GM21825 (cell line): ENCODE data around the gene CAPN10.
A peak's percentile ranks its signal among the peaks of the same experiment; 100 is the strongest.
"Not testable (repeated sequence)": the region's sequence is repeated elsewhere in the genome, so short reads cannot be mapped to it uniquely, and the experiment has no call there.

Source experiments
- ATAC-seq: cut with Tn5 transposase; IDR thresholded peaks from one replicate; pipeline ENCODE4 v1.9.1; 2021; ENCODE audit warnings: mild to moderate bottlenecking, moderate library complexity; ENCODE audit not compliant: unreplicated experiment

The CAPN10 gene, protein sequence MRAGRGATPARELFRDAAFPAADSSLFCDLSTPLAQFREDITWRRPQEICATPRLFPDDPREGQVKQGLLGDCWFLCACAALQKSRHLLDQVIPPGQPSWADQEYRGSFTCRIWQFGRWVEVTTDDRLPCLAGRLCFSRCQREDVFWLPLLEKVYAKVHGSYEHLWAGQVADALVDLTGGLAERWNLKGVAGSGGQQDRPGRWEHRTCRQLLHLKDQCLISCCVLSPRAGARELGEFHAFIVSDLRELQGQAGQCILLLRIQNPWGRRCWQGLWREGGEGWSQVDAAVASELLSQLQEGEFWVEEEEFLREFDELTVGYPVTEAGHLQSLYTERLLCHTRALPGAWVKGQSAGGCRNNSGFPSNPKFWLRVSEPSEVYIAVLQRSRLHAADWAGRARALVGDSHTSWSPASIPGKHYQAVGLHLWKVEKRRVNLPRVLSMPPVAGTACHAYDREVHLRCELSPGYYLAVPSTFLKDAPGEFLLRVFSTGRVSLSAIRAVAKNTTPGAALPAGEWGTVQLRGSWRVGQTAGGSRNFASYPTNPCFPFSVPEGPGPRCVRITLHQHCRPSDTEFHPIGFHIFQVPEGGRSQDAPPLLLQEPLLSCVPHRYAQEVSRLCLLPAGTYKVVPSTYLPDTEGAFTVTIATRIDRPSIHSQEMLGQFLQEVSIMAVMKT

DNA sequence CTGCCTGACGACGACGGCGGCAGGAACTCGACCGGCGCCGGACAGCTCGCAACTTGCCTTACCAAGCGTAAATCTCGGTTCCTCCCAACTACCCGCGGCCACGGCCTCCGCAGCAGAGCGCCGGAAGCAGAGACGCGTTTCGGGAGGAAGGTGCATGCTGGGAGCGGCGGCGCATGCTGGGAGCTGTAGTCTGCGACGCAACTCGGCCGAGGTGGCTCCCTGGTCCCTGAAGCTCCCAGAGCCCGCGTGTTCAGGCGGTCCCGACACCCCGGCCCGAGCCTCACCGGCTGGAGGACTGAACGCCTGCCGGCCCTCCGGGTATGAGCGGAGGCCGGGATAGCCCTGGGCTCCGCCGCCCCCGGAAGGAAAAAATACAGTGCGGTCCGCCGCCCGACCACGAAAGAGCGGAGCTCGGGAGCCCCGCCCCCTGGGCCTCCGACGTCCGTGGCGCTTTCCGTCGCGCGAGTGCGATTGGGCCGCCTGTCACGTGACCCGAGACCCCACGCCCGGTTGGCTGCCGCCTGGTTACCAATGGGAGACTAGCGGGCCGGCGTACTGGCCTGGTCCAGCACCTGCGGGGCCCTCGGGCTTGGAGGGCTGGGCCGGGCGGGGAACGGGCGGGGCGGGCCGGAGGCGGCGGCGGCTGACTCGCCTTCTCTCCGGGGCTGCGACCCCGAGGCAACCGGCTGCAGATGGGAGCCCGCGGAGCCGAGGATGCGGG, at the start of gene CAPN10:
Gene CAPN10 (plus strand): TSS at position 537 of the 721 bp plus-strand sequence. CDS start 178 bp downstream, at position 715.
- peak; percentile 51 for ATAC-seq

DNA sequence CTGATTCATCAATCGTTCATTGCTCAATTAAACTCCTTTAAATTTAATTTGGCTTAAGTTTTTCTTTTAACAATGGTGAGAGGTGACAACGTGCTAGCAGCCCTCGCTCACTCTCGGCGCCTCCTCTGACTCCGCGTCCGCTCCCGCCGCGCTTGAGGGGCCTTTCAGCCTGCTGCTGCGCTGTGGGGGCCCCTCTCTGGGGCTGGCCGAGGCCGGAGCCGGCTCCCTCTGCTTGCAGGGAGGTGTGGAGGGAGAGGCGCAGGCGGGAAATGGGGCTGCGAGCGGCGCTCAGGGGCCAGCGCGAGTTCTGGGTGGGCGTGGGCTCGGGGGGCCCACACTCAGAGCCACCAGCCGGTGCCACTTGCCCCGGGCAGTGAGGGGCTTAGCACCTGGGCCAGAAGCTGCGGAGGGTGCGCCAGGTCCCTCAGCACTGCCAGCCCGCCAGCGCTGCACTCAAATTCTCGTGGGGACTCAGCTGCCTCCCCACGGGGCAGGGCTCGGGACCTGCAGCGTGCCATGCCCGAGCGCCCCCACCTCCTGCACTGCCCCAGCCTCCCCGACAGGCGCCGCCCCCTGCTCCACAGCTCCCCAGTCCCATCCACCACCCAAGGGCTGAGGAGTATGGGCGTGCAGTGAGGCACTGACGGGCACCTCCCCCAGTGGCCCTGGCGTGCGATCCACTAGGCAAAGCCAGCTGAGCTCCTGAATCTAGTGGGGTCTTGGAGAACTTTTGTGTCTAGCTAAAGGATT, 48.3 kb upstream of the CAPN10 start:
- no peak for ATAC-seq

DNA sequence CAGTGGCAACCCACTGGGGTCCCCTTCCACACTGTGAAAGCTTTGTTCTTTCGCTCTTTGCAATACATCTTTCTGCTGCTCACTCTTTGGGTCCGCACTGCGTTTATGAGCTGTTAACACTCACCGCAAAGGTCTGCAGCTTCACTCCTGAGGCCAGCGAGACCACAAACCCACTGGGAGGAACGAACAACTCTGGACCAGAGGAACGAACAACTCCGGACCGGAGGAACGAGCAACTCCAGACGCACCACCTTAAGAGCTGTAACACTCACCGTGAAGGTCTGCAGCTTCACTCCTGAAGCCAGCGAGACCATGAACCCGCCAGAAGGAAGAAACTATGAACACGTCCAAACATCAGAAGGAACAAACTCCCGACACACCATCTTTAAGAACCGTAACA, 47.4 kb upstream of the CAPN10 start:
- not testable (repeated sequence) for ATAC-seq

DNA sequence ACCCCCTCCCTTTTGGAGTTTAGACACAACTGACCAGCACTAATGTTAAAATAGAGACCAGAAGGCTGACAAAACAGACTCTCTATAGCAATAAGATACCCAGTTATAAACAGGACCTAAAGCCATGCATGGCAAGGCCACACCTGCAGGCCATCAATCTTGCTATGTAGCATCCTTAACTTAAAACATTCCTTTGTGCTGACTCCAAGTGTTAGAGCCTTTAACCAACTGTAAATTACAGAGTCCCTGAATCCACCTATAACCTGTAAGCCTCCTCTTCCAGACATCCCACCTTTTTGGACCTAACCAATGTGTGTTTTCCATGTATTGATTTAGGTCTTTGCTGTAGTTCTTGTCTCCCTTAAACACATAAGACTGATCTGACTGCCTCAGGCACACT, 46.6 kb upstream of the CAPN10 start:
- no peak for ATAC-seq

DNA sequence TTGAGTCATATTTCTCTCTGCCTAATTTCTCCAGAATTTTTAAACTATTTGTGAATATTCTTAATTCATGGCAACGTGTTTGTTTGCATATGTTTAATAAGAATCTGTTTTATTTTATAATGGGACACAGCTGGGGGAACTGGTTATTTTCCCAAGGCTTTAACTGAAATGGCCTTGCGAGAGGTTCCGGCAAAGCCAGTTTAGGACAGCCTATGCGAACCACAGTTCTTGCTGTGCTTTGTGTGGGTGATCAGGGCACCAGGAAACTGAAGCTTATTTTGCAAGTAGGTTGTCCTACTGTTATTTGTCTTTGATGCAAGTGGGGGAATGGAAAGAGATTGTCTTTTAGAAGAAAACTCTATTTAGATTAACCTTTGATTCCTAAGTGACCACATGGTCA, 35.2 kb upstream of the CAPN10 start:
- ATAC-seq = no peak

DNA sequence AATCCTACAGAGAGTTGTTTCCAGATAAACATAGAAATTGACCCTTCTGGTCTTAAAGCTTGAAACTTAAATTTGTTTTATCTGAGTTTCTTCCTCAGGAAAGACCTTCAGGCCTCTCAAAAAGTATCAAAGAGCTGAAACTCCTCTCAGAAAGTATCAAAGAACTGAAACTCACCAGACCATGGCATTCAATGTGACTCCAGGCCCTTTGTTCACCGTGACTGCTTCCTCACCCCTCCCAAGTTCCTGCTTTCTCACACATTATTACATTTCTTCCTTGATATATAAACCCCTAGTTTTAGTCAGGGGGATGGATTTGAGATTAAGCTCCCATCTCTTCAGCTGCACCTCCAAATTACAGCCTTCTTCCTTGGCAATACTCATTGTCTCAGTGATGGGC, 34.7 kb upstream of the CAPN10 start:
- no peak for ATAC-seq

DNA sequence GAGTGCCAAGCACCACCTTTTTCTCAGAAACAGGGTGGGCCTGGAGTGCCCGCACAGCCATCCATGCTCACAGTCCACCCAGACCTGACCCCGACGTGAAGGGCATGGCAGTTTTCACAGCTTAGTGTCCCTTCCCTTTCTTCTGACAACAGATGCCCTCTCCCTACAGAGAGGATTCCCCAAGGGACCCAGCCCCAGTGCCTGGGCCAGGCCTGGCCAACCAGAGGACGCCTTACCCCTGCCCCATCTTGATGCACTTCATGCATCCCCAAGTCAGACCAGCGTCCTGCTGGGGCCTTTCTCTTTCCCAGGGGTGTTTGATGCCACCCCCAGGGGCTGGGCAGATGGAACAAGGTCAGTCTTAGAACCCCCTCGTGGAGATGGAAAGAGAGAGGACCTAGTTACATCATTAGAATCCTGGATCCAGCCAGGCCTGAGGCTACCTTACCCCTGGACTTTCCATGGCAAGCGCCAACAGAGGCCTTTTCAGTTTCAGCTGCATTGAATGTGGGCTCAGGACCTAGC, 32.5 kb upstream of the CAPN10 start:
- no peak for ATAC-seq

DNA sequence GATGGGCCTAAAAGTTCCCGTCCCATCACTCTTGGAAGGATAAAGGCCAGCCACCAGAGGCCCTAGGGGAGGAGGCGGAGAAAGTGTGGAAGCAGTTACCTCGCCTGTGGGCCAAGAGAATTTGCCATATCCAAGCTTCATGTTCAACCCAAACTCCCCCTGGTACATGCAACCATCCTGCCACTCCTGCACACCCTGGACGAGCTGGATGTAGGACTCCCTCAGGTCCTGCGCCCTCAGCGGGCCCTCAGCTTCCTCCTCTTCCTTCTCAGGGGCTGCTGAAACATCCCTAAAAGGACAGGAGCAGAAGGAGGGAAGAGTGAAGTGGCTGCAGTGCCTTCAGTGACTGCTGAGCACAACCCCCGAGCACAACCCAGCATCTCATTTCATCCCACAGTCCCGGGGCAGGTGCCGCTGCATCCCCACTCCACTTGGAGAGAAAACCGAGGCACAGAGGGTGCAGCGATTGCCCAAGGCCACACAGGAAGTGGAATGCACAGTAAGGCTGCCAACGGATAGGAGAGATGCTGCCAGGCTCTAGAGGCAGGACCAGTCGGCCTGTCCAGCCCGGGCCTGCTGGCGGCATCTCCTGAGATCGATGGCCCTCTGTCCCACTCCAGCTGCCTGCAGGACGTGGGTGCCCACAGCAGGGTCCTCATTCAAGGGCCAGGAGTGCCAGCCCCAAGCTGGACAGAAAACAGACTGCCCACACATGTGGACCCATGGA, 31.6 kb upstream of the CAPN10 start:
- ATAC-seq = no peak

DNA sequence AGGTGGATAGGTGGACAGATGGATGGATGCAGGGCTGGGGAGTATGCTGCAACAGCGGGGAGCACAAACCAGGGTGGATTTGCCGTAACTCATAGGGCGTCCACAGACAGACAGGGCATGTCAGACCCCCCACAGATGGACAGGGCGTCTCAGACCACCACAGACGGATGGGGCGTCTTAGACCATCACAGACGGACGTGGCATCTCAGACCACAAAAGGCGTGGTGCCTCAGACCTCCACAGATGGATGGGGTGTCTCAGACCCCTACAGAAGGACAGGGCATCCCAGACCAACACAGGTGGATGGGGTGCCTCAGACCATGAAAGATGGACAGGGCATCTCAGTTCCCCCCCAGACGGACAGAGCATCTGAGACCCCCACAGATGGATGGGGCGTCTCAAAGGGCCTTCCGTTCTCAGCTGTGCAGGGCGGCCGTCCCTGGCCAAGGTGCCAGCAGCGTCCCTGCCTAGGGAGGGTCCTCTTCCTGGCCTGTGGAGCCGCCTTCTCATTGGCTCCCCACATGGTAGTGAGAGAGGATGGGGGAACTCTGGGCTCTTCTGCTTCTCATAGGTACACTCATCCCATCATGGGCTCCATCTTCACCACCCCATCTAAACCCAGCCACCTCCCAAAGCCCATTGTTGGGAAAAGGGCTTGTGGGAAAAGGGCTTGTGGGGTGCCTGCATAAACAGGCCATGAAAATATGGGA, 30.8 kb upstream of the CAPN10 start:
- ATAC-seq = no peak

DNA sequence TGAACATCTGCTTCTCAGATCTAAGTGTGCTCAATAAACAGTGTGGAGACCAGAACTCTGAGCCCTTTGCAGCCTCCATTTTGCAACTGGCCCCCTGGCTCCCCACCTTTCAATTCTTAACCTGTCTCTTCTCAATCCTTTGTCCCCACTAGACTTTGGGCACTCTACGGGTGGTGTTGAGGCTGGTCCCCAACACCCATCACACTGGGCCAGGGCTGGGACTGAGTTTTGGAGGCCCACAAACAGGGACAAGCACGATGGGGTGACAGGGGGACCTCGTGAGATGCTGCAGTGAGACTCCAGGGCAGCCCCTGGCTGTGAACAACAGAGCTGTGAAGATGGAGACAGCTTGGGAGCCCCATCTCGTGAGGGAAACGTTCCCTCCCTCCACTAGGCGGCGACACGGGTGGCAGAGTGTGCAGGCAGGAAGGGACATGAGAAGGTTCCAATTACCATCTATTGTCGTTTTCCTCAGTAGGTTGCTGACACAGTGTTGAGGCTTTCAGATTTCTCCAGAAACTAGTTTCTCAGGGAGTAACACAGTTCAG, 29.9 kb upstream of the CAPN10 start:
- ATAC-seq = no peak

DNA sequence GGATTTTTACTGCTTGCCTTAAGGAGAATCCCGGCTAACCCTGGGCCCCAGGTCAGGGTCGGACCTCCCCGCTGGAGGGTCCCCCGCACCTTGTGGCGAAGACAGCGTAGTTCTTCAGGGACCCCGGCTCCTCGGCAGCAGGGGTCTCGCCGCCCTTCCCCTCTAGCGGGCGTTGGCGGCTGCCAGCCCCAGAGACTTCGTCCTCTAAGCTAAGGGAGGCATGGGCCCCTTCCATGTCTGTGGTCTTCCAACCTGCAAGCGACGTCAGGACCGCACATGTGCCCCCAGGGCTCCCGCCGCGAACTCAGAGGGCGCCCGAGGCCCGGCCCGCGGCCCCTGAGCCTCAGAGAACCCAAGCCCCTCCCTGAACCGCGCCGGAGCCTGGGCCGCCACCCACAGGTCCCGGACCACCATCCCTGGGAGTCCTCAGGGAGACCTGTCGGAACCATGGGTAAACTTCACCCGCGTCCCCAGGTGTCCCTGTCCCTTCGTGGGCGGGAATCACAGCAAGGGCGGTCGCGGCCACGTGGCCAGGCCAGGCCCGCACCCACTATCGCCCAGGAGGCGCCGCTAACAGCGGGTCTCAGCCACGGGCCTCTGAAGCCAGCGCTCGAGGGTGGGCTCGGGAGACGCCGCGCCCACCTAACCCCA, 29.3 kb upstream of the CAPN10 start:
- no peak for ATAC-seq

DNA sequence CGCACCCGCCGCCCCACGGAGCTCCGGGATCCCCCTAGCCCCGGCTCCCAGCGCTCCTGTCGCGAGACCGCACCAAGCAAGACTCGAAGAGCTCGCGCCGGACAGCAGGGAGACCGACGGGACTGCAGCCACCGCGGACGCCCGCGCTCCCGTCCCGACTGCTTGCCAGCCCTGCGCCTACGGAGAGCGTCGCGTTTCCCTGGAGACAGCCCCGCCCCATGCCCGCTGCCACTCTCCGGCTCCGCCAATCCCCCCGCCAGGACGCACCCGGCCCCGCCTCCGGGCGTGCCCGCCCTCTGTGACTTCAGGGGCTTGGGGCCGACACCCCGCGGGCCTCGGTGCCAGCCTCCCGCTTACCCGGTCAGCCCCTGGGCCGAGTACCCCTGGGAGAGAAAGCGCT, 28.7 kb upstream of the CAPN10 start, which contains the start of gene ANKMY1:
Gene ANKMY1 (minus strand): TSS at position 181 of the 400 bp plus-strand sequence. CDS start 653 bp downstream, outside the sequence.
- ATAC-seq = no peak

DNA sequence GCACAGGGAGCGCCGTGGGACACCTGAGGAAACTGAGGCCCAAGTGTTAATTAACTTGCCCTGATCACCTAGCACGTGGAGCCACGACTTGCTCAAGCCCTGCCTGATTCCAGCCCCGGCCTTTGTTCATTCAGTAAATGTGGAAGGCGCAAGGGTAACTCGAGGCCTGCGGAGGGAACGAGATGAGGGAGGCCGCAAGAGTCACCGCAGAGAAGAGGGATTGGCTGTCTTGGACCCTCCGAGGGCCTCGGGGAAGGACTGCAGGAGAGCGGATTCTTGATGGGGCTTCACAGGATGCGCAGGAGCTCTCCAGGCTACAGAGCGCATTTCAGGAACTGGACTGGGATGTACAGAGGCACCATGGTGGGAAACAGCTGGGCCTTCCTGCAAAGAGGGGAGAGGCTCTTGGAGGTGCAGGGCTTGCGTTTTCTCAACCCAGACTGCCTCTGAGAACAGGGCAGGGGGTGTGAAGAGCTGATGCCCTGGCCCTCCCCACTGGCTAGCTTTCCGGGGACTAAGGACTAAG, 28.2 kb upstream of the CAPN10 start:
- ATAC-seq = no peak

DNA sequence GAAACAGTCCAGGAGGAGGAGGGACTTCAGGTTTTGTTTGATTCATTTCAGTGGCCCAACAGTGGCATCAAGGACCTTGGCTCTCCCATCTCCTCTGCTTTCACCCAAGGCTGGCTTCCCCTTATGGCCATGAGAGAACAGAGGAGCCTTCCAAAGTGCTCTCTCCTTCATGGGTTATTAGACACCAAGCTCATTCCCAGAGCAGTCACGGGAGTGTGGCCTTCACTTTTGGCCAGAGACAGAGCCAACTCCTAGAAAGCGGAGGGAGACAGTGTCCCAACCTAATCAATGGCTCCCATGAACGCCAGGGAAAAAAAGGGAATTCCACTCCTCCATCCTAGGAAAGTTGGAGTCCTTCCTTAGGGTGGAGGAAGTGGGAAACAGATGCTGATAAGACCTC, 27.2 kb upstream of the CAPN10 start:
- no peak for ATAC-seq

DNA sequence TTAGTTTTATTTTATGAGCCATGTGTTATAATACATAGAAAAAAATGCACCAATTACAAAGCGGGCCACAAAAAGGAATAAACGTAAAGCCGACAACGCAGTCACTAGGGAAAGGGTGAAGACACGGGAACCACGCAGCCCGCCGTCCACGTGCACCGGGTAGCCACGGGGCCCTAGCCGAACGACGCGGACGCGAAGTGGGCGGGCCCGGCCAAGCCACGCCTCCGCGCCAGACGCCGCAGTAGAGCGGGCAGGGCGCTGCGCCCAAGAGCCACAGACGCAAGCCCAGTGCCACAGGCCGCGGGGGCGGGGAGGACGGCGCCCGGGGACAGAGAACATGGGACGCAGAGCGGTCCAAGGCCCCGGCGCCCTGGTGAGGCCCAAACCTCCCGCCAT, 26.5 kb upstream of the CAPN10 start, which contains the start of gene DUSP28:
Gene DUSP28 (plus strand): TSS at position 274 of the 396 bp plus-strand sequence. CDS start 328 bp downstream, outside the sequence.
- ATAC-seq = peak; percentile 55

DNA sequence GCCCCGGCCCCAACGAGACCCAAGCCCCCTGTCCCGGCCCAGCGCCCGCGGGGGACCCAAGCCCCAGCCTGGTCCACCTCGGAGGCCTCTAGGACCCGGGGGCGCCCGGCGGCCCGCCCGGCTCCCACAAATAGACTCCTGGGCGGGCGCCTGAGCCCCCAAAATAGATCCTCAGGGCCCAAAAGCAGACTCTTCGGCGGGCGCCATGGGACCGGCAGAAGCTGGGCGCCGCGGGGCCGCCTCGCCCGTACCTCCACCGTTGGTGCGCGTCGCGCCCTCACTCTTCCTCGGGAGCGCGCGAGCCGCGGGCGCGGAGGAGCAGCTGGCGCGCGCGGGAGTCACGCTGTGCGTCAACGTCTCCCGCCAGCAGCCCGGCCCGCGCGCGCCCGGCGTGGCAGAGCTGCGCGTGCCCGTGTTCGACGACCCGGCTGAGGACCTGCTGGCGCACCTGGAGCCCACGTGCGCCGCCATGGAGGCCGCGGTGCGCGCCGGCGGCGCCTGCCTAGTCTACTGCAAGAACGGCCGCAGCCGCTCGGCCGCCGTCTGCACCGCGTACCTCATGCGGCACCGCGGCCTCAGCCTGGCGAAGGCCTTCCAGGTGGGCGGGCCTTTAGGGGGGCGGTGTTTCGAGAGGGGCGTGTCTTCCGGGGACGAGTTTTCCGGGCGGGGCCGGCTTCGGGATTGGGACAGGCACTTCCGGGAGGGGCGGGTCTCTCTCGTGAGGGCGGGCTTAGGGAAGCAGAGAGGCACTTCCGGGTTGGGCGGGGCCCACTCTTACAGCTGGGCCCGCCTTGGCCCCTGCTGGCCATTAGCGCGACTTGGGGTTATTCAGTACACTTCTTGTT, 25.8 kb upstream of the CAPN10 start:
- peak; percentile 53 for ATAC-seq

DNA sequence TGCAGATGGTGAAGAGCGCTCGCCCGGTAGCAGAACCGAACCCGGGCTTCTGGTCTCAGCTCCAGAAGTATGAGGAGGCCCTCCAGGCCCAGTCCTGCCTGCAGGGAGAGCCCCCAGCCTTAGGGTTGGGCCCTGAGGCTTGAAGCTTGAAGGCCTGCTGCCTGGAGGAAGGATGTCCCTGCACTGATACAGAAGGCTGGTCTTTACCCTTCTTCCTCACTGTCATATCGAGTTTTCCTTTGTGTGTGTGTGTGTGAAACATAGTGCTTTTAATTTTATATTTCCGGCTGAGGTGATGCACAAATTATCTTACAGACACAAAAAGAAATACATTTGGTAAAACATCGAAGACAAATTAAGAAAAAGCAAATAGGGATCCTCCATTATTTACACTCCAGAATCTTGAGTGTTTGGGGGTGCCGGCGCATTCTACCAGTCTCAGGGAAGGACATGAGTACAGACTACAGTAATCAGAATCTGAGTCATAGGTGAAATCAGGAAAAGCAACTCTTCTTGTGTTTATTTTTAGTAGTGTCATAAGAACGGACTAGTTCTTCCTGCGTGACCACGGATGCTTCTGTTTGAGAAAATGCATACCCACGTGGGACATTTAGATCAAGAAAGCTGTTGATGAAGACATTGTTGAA, 25.1 kb upstream of the CAPN10 start:
- ATAC-seq = no peak
